Measurements from ENCODE around the gene SNTB2.

Gene SNTB2

GRCh38 chr16:69180011-69180338 is 7.0 kb upstream of the SNTB2 start:
- no peak for DNase-seq (ENCODE audit: low spot score)

DNA sequence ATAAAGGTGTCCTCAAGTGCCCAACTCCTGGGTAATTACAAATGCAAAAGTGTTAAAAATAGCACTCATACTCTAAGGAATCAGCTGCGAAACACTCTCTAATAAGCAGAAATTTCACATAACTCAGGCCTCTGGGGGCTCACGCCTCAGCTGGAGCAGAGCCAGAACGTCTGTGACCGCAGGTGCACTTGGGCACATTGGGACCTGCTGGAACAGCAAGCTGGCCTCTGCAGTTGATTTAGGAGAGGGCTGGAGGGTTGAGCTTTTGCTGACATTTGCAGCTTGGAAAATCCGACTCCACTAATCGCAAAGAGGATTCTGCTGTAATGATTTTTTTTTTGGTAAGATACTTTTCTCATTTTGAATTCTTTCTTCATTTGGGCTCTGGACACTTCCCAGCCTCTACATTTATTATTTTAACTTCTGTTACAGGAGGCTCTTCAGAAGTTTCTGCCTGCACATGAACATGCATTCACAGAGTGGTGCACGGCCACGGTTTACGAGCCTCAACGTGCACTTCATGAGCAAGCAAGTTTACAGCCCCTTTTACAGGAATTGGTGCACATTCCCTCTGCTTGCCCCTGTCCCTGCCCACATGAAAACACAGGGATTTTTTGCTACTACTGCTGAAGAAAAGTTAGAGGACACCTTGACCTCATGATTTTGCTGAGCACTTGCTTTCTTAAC is 4.1 kb upstream of the SNTB2 start:
- DNase-seq (ENCODE audit: low spot score) = no peak

DNA sequence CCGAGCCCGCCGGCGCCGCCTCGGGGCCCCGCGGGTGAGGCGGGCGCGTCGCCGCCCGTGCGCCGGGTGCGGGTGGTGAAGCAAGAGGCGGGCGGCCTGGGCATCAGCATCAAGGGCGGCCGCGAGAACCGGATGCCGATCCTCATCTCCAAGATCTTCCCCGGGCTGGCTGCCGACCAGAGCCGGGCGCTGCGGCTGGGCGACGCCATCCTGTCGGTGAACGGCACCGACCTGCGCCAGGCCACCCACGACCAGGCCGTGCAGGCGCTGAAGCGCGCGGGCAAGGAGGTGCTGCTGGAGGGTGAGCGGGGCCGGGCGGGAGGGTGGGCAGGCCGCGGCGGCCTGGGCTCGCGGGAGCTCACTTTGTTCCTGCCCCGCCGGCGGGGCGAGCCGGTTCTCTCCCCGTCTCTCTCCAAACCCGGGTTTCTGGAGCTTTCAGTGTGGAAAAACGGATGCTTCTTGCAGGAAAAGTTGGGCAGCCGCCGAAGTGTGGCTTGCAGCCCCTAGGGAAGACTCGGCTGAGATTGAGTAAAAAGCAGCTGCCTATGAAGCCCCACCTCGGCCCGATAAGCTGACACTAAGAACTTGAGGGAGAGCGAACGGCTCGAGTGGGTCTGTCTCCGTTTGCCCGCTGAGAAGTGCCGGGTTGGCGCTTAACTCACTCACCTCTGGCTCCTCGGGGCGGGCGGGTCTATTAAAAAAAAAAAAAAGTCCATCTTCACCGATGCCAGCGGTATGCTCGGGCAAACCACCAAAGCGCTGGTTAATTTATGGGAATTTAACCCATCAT is 677 bp downstream of the SNTB2 start:
- peak; percentile 55 for DNase-seq (ENCODE audit: low spot score)

GRCh38 chr16:69188236-69188549 is 1.2 kb downstream of the SNTB2 start:
- no peak for DNase-seq (ENCODE audit: low spot score)

DNA sequence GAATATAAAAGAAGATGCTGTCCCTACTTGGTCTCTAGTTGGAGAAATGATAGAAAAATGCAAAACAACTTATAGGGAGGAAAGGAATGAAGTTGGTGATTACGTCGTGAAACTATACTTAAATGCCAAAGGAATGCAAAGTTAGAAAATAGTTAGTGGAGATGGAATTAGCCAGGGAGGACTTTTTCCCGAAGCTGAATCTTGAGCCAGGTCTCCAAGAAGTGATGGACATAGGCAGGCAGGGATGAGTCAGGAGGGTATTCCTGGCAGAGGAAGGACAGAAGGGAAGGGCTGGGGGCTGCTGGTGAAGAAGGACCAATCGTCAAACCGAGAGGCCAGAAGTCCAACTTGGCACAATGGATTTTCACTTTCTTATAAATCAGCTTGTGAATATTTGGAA is 1.8 kb downstream of the SNTB2 start:
- no peak for DNase-seq (ENCODE audit: low spot score)

GRCh38 chr16:69190046-69190588 is 3.2 kb downstream of the SNTB2 start:
- DNase-seq (ENCODE audit: low spot score) = no peak

DNA sequence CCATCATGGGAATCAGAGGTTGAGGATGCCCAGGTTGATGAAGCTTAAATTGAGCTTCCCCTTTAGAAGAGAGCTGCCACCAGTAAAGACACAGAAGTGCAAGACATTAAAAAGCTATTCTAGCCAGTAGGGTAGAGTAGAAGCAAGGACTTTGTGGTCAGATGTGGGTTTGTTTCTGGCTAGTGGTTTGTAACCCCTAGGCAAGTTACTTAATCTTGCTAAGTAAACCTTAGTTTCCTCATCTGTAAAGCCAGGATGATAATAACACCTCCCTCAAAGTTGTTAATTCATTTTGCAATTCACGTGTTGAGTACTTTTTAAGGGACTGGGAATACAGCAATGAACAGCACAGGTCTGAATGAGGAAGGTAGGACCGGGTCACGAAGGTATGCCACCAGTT is 3.6 kb downstream of the SNTB2 start:
- DNase-seq (ENCODE audit: low spot score) = no peak

GRCh38 chr16:69191136-69191535 is 4.2 kb downstream of the SNTB2 start:
- DNase-seq (ENCODE audit: low spot score) = no peak

DNA sequence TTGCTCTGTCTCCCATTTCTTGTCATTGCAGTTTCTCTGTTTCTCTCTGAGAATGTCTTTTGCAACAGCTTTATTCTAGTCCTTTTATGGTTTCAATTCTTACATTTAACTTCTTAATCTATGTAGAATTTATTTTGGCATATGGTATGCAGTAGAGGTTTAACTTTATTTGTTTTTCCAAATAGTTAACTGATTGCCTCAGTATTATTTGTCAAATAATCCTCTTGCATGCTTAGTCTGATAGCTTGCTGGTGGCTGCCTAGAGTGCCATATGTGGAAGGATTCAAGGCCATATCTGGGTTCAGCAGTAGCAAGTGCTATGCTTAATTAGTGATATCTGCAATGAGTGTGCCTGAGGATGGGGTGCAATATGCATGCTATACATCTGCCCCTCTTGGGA is 6.9 kb downstream of the SNTB2 start:
- no peak for DNase-seq (ENCODE audit: low spot score)

GRCh38 chr16:69194488-69194887 is 7.5 kb downstream of the SNTB2 start:
- DNase-seq (ENCODE audit: low spot score) = no peak

GRCh38 chr16:69195369-69196029 is 8.5 kb downstream of the SNTB2 start:
- no peak for DNase-seq (ENCODE audit: low spot score)

GRCh38 chr16:69197573-69197972 is 10.6 kb downstream of the SNTB2 start:
- DNase-seq (ENCODE audit: low spot score) = no peak

- peak; percentile 16 for DNase-seq (ENCODE audit: low spot score)
Measured at GRCh38 chr16:69199382-69199781, 12.4 kb downstream of the SNTB2 start.

DNA sequence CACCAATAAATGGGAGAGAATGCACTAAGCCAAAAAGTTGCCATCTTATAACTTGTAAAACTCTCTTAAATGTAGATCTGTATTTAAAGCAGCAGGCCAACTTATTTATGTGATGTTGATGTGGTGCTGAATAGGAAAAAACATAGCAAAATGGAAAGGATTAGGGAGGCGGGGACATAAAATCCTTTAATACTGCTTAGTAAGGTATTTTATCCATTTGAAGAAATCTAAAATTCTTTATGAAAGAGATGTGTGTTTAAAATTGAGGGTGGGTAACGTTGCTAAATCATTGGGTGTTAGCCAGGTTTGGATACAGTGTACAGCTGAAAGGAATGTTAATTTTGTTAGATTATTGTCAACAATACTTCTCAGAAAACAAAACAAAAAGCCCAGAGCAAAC is 14.3 kb downstream of the SNTB2 start:
- DNase-seq (ENCODE audit: low spot score) = no peak

DNA sequence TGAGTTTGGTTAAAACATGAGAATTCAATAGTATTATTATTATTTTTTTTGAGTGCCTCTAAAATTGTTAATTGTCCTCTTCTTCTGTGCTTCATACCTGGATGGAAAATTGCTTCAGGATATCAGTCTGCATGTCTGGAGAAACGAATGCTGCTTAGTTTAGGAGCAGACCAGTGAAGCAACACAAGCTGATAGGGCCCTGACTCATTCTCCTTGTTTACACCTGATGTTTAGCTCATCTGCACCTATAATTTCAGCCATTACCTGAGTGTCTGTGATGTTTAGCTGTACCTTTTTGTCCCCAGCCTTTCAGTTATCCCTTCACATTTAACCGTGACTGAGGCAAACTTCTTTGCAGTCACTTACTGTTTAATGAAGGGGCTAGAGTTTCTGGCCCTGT is 14.8 kb downstream of the SNTB2 start:
- DNase-seq (ENCODE audit: low spot score) = no peak

GRCh38 chr16:69204172-69204571 is 17.2 kb downstream of the SNTB2 start:
- DNase-seq (ENCODE audit: low spot score) = no peak

- DNase-seq (ENCODE audit: low spot score) = no peak
Measured at GRCh38 chr16:69209735-69210134, 22.8 kb downstream of the SNTB2 start.

- DNase-seq (ENCODE audit: low spot score) = peak; percentile 27
Measured at GRCh38 chr16:69217433-69217832, 30.5 kb downstream of the SNTB2 start.

- DNase-seq (ENCODE audit: low spot score) = peak; percentile 22
Measured at GRCh38 chr16:69219279-69219678, 32.3 kb downstream of the SNTB2 start.

DNA sequence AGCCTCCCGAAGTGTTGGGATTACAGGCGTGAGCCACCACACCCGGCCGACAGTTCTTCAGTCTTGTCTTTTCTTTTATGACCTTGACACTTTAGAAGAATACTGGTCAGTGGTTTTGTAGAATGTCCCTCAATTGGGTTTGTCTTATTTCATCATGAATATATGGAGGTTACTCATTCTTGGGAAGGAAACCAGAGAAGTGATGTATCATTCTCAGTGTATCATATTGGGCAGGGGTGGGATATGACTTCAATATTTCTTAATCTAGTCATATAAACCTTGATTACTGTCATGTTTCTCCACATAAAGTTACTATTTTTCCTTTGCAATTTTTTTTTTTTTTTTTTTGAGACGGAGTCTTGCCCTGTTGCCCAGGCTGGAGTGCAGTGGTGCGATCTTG is 36.9 kb downstream of the SNTB2 start:
- DNase-seq (ENCODE audit: low spot score) = peak; percentile 23

- DNase-seq (ENCODE audit: low spot score) = no peak
Measured at GRCh38 chr16:69225121-69225520, 38.2 kb downstream of the SNTB2 start.

- no peak for DNase-seq (ENCODE audit: low spot score)
Measured at GRCh38 chr16:69233124-69233523, 46.2 kb downstream of the SNTB2 start.

- DNase-seq (ENCODE audit: low spot score) = no peak
Measured at GRCh38 chr16:69234460-69234859, 47.5 kb downstream of the SNTB2 start.

Measured in AG08395 (cell line).